Stimulated activated CD8-positive, alpha-beta memory T cell treated with anti-CD3 and anti-CD28 coated beads, Interleukin-4, amount 100 ng/mL, for 24 hours (primary cell): ENCODE measurements around the gene ZEB1.
"Not testable (repeated sequence)": the region's sequence is repeated elsewhere in the genome, so short reads cannot be mapped to it uniquely, and the experiment has no call there.

ENCODE experiments used
- DNase-seq: peaks from one replicate; pipeline ENCODE4 v3.0.0-alpha.2; 2020; ENCODE audit warnings: low read depth

The ZEB1 gene

DNA sequence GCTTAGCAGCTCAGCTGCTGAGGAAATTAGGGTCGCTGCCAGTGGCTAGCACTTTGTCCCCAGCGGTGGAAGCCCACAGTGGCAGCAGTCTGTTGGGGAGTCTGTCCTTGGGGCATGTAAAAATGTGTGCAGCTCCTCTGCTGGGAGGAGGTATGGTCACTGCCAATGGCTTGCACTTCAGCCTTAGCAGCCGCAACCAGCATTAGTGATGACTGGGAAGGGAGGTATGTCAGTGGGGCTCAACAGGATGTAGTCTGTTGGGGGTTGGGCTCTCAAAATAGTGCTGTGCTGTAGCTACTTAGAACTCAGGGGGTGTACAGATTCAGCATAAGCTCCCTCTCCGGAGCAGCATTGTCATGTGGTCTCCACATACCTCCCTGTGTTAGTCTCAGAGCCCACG lies 189.9 kb downstream of the ZEB1 start:
- DNase-seq, result no peak

DNA sequence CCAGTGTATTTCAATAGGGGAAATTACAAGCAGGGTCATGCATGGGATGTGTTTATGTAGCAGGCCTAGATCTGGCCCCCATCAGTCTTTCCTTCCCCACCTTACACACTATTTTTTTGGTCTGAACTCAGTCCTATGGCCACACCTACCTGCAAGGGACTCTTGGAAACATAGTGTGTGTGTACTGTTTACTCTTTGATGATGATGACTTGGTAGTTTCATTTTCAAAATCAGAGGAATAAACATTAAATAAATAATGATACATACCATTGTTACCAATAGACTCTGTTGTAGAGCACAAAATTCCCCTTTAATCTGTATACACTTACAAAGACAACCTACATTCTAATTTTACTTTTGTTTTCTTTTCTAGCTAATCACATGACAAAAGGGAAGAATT lies 191.0 kb downstream of the ZEB1 start:
- no peak for DNase-seq

- DNase-seq, result no peak
These were observed 196.1 kb downstream of the ZEB1 start for GRCh38 chr10:31515116-31515515.

DNA sequence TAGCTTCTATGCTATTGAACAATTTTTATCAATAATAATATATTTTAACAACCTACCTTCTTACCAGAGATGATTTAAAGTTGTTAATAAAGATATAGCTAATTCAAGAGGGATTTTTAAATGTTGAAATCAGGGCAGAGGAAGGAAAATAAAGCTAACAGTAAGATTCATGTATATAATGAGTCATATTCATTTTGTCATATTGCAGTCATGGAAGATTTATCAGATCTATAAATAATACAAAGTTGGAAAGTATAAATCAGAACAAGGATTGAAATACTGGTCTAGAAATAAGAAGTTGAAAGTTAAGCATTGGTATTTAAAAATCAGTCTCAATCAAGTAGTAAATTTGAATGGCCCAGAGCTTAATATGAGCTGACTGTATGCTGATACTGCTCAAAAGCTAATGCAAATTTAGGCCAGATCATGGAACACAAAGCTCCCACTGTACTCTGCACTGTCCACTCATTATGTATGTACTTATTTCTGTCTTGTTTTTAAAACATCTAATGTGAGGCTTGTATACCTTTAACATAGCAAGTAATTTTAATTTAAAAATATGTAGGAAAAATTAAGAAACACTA lies 196.9 kb downstream of the ZEB1 start:
- no peak for DNase-seq

DNA sequence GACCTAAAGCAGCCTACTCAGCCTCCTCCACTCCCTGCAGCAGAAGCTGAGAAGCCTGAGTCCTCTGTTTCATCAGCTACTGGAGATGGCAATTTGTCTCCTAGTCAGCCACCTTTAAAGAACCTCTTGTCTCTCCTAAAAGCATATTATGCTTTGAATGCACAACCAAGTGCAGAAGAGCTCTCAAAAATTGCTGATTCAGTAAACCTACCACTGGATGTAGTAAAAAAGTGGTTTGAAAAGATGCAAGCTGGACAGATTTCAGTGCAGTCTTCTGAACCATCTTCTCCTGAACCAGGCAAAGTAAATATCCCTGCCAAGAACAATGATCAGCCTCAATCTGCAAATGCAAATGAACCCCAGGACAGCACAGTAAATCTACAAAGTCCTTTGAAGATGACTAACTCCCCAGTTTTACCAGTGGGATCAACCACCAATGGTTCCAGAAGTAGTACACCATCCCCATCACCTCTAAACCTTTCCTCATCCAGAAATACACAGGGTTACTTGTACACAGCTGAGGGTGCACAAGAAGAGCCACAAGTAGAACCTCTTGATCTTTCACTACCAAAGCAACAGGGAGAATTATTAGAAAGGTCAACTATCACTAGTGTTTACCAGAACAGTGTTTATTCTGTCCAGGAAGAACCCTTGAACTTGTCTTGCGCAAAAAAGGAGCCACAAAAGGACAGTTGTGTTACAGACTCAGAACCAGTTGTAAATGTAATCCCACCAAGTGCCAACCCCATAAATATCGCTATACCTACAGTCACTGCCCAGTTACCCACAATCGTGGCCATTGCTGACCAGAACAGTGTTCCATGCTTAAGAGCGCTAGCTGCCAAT lies 202.2 kb downstream of the ZEB1 start:
- DNase-seq, result no peak

GRCh38 chr10:31522820-31523219 lies 203.8 kb downstream of the ZEB1 start:
- no peak for DNase-seq

DNA sequence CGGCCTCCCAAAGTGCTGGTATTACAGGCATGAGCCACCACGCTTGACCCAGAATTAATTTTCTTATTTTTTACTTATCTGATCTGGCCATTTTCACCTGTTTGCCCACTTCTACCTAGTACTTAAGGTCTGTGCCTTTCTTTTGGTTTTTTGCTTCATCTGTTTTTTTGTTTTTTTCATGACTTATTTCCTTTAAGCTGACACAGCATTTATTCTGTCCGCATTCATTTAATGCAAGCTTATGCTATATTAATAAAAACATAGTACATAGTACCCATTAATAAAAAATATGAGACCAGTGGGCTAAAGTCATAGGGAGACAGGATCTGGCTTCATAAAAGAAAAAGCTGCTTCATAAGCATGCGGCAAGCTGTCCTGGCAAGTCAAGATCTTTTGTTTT lies 205.4 kb downstream of the ZEB1 start:
- DNase-seq, result no peak

DNA sequence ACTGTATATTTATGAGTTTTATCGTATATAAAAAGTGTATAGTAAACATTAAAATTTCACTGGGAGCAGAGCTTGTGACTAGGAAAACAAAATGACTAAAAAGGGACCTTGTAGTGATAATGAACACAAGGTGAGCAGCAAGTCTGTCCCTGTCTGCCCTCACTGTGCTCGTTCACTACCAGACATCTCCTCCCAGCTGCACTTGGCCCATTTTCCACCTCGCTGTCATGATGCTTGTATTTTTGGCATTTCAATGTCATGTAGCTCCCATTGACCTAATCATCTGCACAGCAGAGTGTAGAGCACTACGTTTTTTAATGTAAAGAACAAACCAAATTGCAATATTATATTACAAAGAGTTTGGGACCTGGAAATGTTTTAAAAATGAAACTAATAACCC lies 207.2 kb downstream of the ZEB1 start:
- DNase-seq, result no peak

DNA sequence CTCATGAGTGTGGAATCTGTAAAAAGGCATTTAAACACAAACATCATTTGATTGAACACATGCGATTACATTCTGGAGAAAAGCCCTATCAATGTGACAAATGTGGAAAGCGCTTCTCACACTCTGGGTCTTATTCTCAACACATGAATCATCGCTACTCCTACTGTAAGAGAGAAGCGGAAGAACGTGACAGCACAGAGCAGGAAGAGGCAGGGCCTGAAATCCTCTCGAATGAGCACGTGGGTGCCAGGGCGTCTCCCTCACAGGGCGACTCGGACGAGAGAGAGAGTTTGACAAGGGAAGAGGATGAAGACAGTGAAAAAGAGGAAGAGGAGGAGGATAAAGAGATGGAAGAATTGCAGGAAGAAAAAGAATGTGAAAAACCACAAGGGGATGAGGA lies 207.7 kb downstream of the ZEB1 start:
- DNase-seq, result no peak

GRCh38 chr10:31528831-31529230 lies 209.8 kb downstream of the ZEB1 start:
- DNase-seq, result no peak

DNA sequence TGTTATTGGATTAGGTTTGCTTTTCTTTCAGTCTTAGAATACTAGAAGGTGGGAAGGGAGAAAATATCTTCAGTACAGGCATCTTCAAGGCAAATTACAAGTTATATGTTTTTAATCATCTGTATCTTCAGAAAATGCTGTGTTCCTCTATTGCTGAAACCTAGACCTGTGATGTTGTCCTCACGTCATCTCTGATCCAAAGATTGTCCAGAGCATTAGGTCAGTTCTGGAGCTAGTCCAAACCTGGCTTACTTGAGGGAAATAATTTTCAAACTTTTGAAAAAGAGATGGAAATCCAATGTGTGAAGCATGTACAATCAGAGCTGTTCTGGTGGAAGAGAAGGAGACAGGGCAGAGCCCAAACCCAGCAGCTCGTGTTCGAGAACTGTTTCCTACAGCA lies 217.3 kb downstream of the ZEB1 start:
- DNase-seq, result no peak

DNA sequence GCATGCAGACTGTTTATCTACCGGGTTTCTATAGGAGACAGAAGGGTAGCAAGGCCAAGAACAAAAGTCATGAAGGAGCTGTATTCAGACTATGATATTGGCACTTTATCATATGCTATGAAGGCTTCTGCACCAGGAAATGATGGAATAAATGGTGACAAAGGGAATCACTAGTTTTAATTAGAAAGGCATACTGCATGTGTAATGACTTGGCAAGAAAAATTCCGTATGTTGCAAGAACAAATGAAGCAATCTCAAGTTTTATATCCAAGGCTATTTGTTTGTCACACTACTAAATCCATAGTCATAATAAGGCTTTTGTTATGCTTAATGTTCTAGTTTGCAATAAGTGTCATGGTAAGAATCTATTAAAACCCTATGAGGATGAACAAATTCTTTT lies 230.9 kb downstream of the ZEB1 start:
- DNase-seq, result no peak

DNA sequence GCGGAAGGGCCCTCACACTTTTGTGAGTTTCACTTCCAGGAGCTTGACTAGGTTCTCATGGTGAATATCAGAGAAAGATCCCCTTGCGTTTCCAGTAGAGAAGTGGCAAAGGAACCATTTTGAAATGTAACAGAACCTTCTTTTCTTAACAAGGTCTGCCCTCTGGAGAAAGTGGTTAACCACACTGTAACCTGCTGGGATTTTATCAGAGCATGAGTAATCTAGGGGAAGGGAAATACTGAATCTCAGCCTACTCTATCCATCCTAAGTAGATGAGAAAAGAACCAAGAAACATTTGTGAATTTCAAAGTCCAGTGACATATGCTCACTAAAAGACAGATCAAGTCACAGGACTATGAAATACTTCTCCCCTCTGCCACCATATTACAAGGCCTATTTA lies 235.5 kb downstream of the ZEB1 start:
- DNase-seq, result no peak

DNA sequence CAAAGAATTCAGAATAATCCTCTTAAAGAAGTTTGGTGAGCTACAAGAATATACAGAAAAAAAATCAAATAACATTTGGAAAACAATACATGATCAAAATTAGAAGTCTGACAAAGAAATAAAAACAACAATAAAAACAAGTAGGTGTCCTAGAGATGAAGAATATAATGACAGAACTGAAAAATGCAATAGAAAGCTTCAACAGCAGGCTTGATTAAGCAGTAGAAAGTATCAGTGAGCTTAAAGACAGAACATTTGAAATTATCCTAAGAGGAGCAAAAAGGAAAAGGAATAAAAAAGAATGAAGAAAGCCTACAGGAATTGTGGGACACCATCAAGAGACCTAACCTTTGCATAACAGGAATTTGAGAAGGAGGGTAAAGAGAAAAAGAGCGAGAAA lies 238.8 kb downstream of the ZEB1 start:
- no peak for DNase-seq

GRCh38 chr10:31568252-31568861 lies 249.3 kb downstream of the ZEB1 start:
- DNase-seq, result not testable (repeated sequence)

DNA sequence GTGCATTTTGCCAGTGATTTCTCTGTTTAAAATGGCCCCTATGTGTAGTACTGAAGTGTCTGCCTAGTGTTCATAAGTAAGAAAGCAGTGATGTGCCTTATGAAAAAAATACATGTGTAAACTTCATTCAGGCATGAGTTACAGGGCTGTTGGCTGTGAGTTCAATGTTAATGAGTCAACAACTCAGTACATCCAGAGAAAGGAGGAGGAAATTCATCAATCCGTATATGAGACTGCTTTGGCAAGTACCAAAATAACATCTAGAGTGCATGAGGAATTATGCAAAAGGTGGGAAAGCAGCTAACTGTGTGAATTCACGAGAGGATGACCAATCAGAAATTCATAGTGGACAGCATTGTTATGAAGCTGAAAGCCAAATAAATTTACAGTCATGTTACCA lies 255.6 kb downstream of the ZEB1 start:
- no peak for DNase-seq

GRCh38 chr10:31578181-31578852 lies 259.3 kb downstream of the ZEB1 start:
- no peak for DNase-seq

GRCh38 chr10:31578951-31579350 lies 259.9 kb downstream of the ZEB1 start:
- no peak for DNase-seq
